GM11168 (cell line): ENCODE results near the gene AGER.

Source experiments
- in situ Hi-C: fragments of 300-500 bp; cut with MboI; formaldehyde crosslinking; loops from one replicate; pipeline ENCODE4 v1.12.0; 2022; ENCODE audit warnings: low sequenced_read_pairs; ENCODE audit not compliant: unreplicated experiment

The AGER gene

GRCh38 chr6:32174416-32174815 is 9.6 kb downstream of the AGER start:
- in situ Hi-C loops: no loop called here

- in situ Hi-C loops: no loop called here
These were observed 10.9 kb downstream of the AGER start for GRCh38 chr6:32173051-32173727.

- in situ Hi-C loops: no loop called here
These were observed 12.8 kb downstream of the AGER start for GRCh38 chr6:32171234-32171633.

- in situ Hi-C loops: no loop called here
These were observed 13.8 kb downstream of the AGER start for GRCh38 chr6:32170294-32170693.

- in situ Hi-C loops: no loop called here
These were observed 15.1 kb downstream of the AGER start for GRCh38 chr6:32168807-32169591.

- in situ Hi-C loops: no loop called here
These were observed 15.7 kb downstream of the AGER start for GRCh38 chr6:32168350-32168749.

- in situ Hi-C loops: no loop called here
These were observed 16.2 kb downstream of the AGER start for GRCh38 chr6:32167761-32168262.

- in situ Hi-C loops: no loop called here
These were observed 16.8 kb downstream of the AGER start for GRCh38 chr6:32167154-32167760.

- in situ Hi-C loops: no loop called here
These were observed 17.5 kb downstream of the AGER start for GRCh38 chr6:32166411-32167061.

GRCh38 chr6:32164295-32164694 is 19.8 kb downstream of the AGER start, which contains the start of gene EGFL8:
Gene EGFL8, plus strand, starts transcription at chr6:32164595. Its CDS starts 1,571 bp downstream, at chr6:32166166.
- in situ Hi-C loops: no loop called here

- in situ Hi-C loops: no loop called here
These were observed 20.3 kb downstream of the AGER start for GRCh38 chr6:32163559-32164258.

- in situ Hi-C loops: no loop called here
These were observed 26.0 kb downstream of the AGER start for GRCh38 chr6:32158052-32158451.

- in situ Hi-C loops: no loop called here
These were observed 27.2 kb downstream of the AGER start for GRCh38 chr6:32156891-32157290.

- in situ Hi-C loops: no loop called here
These were observed 29.4 kb downstream of the AGER start for GRCh38 chr6:32154514-32155161.

- in situ Hi-C loops: no loop called here
These were observed 30.2 kb downstream of the AGER start, which contains the start of gene PPT2 for GRCh38 chr6:32153564-32154513. Gene PPT2, plus strand, starts transcription at chr6:32154141. Its CDS starts 454 bp downstream, at chr6:32154595.

GRCh38 chr6:32152769-32153563 is 31.1 kb downstream of the AGER start:
- in situ Hi-C loops: no loop called here
